HG02884 (cell line): Measurements from ENCODE around the gene PLEKHG4B.
"Not testable (repeated sequence)": the region's sequence is repeated elsewhere in the genome, so short reads cannot be mapped to it uniquely, and the experiment has no call there.

Experiments used
- ATAC-seq: cut with Tn5 transposase; IDR thresholded peaks from one replicate; pipeline ENCODE4 v1.9.1; 2021; ENCODE audit warnings: mild to moderate bottlenecking, moderate library complexity; ENCODE audit not compliant: unreplicated experiment

The PLEKHG4B gene

DNA sequence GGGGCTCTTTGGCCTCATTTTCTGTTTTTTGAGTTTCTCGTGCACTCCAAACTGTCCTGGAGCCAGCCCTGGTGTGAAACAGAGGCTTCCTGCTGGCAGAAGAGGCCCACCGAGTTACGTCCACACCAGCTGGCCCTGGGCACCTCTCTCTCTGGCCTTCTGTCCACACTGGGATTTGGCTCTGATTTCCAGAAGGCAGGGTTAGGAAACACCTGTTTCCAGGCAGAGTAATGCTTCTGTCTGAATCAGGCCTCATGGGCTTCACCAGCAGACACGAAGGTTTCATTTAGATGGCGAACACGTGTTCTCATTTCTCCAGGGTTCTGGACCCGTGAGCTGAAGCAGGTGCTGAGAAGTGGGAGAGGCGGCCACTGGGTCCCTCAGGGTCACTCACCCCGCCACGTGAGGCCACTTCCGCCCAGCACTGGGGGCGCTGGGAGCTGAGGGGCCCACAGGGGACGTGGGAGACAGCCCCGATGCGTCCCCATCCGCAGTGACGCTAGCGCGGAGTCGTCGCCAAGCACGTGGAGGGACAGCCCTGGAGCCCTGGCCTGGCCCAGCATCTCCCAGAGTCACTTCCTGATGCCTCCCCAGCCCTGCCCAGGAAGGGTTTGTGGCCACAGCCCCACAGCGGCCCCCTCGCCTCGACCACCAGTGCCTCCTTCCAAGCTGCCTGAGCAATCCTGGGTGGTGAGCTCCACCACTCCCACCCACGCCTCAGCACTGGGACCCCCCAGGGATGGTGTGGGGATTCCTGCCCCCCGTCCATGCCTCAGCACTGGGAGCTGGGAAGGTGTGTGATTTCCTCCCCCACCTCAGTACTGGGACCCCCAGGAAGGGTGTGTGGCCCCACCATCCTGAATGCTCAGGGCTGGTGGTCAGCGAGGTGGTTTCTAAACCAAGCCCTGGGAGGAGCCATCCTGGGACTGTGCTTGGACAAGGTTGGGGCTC lies 94.4 kb downstream of the PLEKHG4B start:
- ATAC-seq, result no peak

DNA sequence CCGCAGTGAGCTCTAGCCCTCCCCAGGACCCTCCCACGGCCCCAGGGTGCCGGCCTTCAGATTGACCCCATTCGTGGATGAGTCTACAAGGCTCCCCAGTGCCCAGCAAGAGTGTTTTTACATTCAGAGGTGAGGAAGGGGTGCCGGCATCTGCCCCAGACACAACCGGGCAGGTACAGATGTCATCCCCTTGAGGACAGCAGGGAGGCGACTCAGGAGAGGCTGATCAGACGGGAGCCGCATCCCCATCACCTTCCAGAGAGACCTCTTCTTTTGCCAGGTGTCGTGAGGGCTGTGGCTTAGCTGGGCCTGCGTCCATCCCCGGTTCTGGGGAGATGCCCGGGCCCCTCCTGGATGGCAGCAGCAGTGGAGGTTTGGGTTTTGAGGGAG lies 95.1 kb downstream of the PLEKHG4B start:
- no peak for ATAC-seq

DNA sequence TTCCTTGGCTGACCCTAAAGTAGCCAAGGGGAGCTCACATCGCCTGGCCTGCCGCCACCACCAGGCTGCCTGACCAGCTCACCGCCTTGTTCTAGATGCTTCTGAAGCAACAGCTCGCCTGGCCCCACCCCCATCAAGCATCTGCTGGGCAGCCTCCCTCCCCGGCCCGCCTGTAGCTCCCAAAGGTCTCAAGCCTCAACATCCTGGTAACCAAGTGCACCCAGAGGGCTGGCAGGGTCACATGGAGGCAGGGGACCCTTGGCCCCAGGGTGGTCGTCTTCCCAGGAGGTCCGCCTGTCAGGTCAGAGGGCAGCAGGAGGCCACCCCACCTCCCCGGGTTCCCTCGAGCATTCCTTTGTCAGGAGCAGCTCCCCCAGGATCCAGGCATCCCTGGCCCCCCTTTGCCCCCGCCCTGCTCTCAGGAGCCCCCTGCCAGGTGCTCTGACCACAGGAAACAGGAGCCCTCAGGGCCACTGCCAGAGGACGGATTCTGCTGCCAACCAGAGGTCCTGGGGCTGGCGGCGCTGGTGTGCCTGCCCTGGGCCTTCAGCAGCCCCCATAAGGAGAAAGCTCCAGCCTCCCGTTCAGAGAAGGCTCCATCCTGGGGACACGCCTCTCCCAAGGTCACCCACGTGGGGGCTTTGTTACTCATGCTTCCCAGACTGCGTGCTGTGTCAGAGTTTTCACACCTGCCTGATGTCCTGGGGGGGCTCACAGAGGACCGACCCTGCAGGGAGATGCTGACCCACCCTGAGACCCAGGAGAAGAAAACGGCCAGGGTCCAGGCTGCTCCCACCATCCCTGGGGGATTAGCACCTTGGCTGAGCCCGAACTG lies 95.9 kb downstream of the PLEKHG4B start:
- ATAC-seq, result no peak

DNA sequence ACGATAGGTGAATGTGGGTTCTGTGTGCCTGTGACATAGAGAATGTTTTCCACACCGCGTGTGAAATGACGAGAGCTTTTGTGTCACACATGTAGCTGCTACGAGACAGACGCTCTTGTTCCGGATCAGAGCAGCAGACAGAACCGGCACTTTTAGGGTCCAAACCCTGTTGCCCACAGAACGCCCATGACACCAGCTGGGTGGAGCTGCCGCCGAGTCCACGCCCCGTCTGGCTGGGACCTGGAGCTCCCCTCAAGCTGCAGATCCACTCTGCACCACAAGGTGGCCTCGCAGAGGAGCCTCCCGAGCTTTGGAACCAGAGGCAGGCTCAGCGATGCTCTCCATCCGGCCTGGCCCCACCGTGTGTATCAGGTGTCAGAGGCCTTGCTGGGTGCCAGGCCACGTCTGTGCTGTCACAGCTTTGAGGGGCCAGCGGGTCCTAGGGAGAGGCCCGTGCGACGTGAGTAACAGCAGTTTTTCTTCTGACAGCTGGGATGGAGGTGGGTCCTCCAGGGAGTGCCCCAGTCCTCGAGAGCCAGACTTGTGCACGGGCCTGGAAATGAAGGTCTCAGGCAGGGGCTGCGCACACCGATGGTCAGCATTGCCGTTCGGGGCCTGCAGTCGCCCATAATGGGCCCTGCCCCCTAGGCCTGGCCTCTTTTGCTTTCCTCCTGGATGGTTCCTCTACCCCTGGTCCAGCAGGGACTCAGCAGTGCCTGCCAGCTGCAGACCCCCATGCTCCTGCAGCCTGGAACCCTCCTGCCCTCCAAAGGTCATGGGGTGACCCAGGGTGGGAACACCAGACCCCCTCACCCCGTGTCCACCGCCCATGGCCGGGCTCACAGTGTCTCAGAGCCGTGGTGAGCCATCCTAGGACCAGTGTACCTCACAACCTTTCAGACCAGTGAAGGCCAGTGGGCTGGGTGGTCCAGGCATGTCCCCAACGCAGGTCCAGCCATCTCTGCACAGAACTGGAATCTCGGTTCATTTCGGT lies 96.8 kb downstream of the PLEKHG4B start:
- ATAC-seq, result peak; percentile 83

GRCh38 chr5:189486-189885 lies 97.5 kb downstream of the PLEKHG4B start:
- no peak for ATAC-seq

- ATAC-seq, result no peak
Observed at GRCh38 chr5:189976-190365, 98.0 kb downstream of the PLEKHG4B start.

DNA sequence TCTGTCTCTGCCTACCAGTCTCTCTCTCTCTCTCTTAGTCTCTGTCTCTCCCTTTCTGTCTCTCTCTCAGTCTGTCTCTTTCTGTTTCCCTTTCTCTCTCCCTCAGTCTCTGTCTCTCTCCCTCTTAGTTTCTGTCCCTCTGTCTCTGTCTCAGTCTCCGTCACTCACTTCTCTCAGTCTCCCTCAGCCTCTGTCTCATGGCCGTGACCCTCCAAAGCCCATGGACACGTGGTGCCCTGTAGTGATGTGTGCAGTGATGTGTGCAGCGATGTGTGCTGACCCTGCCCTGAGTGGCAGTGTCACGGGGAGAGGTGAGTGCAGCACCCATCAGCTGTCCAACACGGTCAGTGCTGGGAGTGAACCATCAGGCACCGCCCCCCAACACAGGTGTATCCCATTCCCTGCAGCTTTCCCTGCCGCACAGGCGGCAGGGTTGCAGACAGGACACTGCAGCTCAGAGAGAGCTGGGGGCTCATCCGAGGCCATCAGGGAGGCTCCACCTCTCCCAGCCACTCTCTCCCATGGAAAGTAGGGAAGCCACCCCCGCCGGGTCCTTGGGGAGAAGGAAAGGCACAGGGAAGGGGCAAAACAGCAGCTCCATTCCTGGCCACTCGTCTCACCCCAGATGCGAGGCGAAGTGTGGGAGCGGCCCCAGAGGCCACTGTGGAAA lies 98.5 kb downstream of the PLEKHG4B start:
- ATAC-seq, result no peak

- no peak for ATAC-seq
Observed at GRCh38 chr5:191036-191948, 99.3 kb downstream of the PLEKHG4B start, which contains the start of gene LRRC14B. LRRC14B (plus strand) TSS chr5:191495; CDS start chr5:191539, 44 bp downstream.

- no peak for ATAC-seq
Observed at GRCh38 chr5:191949-192690, 100.2 kb downstream of the PLEKHG4B start.

DNA sequence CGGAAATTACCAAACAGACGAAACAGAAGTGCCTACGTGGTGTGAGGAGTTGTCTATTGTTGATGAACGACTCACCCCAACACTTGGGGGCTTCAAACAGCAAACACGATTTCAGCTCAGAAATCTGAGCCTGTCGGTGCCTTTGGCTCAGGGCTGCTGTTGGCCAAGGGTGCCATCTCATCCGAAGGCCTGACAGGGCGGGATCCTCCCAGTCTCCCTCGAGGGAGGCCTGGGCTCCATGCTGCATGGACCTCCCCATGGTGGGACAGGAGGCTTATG lies 100.7 kb downstream of the PLEKHG4B start:
- no peak for ATAC-seq

- ATAC-seq, result no peak
Observed at GRCh38 chr5:192970-193831, 101.2 kb downstream of the PLEKHG4B start.

DNA sequence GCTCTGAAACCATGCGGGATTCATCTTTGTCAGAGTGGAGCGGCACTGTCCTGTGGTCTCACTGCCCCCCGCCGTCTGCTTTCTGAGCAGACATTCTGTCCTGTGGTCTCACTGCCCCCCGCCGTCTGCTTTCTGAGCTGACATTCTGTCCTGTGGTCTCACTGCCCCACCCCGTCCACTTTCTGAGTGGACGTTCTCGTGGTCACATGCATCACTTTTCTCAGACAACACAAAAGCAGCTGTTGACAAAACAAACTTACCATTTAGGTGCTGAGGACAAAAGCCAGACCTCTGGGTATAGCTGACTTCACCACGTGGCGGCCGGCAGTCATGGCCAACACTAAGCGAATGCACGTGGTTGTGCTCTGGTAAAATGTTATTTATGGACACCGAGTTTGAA lies 102.1 kb downstream of the PLEKHG4B start:
- no peak for ATAC-seq

DNA sequence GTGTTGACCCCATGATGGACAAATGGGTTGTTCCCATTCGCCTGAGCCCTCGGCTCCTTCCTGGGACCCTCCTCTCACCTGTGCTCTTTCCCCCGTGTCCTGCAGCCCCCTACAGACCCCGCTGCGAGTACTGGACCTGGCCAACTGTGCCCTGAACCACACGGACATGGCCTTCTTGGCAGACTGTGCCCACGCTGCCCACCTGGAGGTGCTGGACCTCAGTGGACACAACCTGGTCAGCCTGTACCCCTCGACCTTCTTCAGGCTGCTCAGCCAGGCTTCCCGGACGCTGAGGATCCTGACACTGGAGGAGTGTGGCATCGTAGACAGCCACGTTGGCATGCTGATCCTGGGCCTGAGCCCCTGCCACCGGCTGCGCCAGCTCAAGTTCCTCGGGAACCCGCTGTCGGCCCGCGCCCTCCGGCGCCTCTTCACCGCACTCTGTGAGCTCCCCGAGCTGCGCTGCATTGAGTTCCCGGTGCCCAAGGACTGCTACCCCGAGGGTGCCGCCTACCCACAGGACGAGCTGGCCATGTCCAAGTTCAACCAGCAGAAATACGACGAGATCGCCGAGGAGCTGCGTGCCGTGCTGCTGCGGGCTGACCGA lies 102.7 kb downstream of the PLEKHG4B start:
- no peak for ATAC-seq

DNA sequence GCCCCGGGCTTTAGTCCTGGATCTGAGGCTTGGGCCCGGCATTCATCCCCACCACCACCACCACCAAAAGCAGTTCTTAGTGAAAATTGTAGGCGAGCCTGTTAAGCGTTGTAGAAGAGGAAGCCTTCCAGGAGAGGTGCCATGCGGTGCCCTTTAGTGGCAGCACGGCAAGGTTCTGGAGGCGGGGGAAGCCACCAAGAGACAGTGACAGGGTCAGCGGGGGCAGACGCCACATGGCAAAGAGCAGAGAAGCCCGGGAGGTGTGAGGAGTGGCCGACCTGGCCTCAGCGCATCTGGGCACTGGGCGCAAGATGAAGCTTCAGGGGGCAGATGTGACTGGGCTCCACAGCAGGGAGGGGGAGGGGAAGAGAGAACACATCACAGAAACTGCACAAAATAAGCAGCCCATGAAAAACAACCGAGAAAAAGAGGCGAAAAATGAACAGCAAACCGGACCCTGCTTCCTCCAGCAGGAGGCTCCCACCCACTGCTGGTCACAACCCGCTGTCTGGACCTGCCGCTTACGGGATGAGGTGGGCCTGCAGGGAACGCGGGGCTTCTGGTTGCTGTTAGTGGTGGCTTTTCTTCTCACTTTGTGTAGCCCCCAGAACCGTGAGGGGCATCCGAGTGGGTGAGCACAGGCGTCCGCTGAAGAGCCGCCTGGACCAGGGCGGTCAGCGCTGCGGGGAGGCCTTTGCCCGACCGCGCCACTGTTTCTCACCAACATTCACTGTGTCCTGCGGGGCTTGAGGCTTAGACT lies 103.6 kb downstream of the PLEKHG4B start:
- no peak for ATAC-seq

DNA sequence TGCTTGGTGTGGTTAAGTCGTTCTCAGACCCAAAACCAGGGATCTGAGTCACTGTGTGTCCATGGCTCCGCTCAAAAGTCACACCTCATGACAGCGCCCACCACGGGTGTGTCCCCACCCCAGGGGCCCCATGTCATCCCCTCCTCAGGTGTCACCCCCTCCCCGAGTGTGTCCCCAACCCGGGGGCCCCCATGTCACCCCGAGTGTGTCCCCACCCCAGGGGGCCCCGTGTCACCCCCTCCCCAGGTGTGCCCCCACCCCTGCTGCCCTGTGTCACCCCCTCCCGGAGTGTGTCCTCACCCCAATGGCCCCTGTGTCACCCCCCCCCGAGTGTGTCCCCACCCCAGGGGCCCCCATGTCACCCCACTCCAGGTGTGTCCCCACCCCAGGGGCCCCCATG lies 104.4 kb downstream of the PLEKHG4B start:
- ATAC-seq, result no peak

DNA sequence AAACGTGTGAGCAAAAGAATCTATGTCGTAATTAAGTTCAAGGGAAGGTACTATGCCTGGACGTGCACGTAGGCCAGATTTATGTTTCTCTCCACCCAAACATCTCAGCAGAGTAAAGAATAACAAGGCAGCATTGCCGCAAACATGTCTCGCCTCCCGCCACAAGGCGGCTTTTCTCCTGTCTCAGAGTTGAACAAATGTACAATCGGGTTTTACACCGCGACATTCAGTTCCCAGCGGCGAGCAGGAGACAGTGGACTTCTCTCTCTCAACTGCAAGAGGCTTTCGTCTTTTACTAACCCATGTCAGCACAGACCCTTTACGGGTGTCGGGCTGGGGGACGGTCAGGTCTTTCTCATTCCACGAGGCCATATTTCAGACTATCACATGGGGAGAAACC lies 105.1 kb downstream of the PLEKHG4B start:
- not testable (repeated sequence) for ATAC-seq
